HL-60 (cell line): Measurements from ENCODE around the gene ASCC3.

Source experiments
- DNase-seq, 2 experiments: peaks; one replicate each; pipeline ENCODE4 v3.0.0-alpha.2; 2010 to 2020; ENCODE audit warnings: low read depth in 1 of 2, low spot score in 1 of 2
- H3K27ac ChIP-seq: fragments of 250-450 bp; sonication (Bioruptor Pico); replicated peaks from 2 replicates; pipeline ENCODE4 v1.5.1; 2020; ENCODE audit warnings: mild to moderate bottlenecking, moderate library complexity
- H3K27me3 ChIP-seq: fragments of 250-450 bp; sonication (Bioruptor Pico); 2 replicates; pipeline ENCODE4 v1.5.1; 2021; ENCODE audit warnings: mild to moderate bottlenecking, moderate library complexity; ENCODE audit not compliant: insufficient read depth, poor library complexity, severe bottlenecking
- H3K4me3 ChIP-seq: replicated peaks from 2 replicates; pipeline ENCODE4 v1.5.1; 2011; ENCODE audit warnings: mild to moderate bottlenecking, control low read depth, low read length; ENCODE audit not compliant: insufficient read depth
- GABPA ChIP-seq: IDR thresholded peaks from 2 replicates; pipeline ENCODE4 v1.6.1; 2012; ENCODE audit warnings: low read depth
- POLR2AphosphoS5 ChIP-seq: IDR thresholded peaks from 2 replicates; pipeline ENCODE4 v1.6.1; 2012; ENCODE audit warnings: low read depth
- SPI1 ChIP-seq: IDR thresholded peaks from 2 replicates; pipeline ENCODE4 v1.6.1; 2012; ENCODE audit warnings: low read depth, mild to moderate bottlenecking, borderline replicate concordance
- TF ChIP-seq, protein P1 (sequence below): IDR thresholded peaks from 2 replicates; pipeline ENCODE4 v1.6.1; 2012; ENCODE audit warnings: low read depth; ENCODE audit not compliant: insufficient replicate concordance
- TF ChIP-seq, protein P2 (sequence below): IDR thresholded peaks from one replicate; pipeline ENCODE4 v1.5.1; 2011; ENCODE audit warnings: low read length, control low read depth, inconsistent platforms; ENCODE audit not compliant: insufficient read depth

The ASCC3 gene

DNA sequence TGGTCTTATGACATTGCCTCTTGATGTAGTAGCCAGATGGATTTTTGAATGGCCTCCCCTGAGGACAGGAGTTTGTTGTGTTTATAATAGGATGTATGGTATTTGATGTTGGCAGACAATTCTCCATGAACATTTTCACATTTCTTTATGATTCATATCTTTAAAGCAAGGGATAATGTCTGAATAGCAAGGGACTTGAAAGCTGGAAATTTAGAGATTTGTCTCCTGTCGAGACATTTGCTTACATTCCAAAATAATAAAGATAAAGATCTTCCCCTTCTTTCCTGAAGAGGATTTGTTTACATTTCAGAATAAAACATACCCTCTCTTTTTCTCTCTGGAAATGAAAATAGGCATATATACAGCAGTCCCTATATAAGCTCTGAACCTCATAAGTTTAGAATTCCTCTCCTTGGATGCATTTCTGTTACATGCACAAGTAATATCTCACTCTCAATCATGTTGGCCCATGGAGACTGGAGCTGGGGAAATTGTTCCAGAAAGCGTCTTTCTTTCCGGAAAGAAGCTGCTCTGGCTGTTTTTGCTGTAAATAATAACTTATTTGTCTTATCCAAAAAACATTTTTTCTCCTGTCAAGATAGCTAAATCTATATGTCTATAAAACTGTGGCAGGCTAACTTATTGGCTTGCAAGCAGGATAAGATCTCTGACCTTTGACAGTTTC is 42.5 kb upstream of the ASCC3 start:
- H3K27me3 ChIP-seq, result no peaks in the 10 kb centered on the region
- TF ChIP-seq SPI1 (no peak), POLR2AphosphoS5 (no peak), GABPA (no peak)
- TF ChIP-seq, protein P1, sequence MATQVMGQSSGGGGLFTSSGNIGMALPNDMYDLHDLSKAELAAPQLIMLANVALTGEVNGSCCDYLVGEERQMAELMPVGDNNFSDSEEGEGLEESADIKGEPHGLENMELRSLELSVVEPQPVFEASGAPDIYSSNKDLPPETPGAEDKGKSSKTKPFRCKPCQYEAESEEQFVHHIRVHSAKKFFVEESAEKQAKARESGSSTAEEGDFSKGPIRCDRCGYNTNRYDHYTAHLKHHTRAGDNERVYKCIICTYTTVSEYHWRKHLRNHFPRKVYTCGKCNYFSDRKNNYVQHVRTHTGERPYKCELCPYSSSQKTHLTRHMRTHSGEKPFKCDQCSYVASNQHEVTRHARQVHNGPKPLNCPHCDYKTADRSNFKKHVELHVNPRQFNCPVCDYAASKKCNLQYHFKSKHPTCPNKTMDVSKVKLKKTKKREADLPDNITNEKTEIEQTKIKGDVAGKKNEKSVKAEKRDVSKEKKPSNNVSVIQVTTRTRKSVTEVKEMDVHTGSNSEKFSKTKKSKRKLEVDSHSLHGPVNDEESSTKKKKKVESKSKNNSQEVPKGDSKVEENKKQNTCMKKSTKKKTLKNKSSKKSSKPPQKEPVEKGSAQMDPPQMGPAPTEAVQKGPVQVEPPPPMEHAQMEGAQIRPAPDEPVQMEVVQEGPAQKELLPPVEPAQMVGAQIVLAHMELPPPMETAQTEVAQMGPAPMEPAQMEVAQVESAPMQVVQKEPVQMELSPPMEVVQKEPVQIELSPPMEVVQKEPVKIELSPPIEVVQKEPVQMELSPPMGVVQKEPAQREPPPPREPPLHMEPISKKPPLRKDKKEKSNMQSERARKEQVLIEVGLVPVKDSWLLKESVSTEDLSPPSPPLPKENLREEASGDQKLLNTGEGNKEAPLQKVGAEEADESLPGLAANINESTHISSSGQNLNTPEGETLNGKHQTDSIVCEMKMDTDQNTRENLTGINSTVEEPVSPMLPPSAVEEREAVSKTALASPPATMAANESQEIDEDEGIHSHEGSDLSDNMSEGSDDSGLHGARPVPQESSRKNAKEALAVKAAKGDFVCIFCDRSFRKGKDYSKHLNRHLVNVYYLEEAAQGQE, result no peak
- TF ChIP-seq, protein P2, sequence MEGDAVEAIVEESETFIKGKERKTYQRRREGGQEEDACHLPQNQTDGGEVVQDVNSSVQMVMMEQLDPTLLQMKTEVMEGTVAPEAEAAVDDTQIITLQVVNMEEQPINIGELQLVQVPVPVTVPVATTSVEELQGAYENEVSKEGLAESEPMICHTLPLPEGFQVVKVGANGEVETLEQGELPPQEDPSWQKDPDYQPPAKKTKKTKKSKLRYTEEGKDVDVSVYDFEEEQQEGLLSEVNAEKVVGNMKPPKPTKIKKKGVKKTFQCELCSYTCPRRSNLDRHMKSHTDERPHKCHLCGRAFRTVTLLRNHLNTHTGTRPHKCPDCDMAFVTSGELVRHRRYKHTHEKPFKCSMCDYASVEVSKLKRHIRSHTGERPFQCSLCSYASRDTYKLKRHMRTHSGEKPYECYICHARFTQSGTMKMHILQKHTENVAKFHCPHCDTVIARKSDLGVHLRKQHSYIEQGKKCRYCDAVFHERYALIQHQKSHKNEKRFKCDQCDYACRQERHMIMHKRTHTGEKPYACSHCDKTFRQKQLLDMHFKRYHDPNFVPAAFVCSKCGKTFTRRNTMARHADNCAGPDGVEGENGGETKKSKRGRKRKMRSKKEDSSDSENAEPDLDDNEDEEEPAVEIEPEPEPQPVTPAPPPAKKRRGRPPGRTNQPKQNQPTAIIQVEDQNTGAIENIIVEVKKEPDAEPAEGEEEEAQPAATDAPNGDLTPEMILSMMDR, result no peak
- no peak overlapping the region for H3K4me3 ChIP-seq
- no peak overlapping the region for H3K27ac ChIP-seq
- DNase-seq, result no peak

DNA sequence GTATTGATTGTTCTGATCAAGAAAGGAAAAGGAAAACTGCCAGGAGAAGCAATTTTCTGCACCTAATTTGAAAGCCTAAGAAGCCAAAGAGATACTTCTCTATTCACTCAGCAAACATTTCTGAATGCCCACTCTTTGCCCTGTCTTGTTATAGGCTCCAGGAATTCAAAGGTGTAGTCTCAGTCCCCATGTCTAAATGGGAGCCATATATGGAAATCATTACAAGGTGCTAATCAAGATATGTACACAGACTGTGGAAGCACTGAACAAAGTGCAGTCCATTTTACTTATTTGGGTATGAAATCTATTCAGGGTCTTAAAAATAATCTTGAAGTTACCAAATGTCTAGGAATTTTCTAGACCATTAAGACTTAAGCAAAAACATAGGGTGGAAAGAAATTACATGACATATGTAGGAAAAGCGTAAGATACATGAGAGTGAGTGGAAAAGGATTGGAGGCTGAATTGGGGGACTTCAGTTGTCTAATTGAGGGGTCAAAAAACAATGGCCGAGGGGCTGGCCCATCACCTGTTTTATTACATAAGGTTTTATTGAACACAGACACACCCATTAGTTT is 39.0 kb upstream of the ASCC3 start:
- TF ChIP-seq GABPA, result no peak
- TF ChIP-seq, protein P2, result no peak
- TF ChIP-seq POLR2AphosphoS5, result no peak
- DNase-seq, result no peak
- Histone ChIP-seq H3K4me3 (no peak overlapping the region), H3K27me3 (no peaks in the 10 kb centered on the region), H3K27ac (no peak overlapping the region)

DNA sequence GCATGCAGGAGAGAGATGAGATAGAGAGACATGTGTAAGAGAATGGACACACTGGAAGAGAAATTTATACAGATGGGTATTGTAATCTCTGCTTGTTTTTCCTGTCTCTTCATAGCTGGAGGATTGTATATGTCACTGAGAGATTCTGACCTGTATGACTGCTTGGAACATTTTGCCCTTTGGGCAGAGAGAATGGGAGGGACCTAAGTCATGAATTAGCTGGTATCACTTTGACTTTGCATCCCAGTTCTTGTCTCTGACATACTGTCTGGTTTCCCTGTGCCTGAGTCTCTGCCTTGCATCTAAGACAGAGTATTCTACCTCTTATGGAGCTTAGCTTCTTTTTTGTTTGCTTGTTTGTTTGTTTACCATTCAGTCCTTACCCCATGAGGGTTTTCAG is 37.0 kb upstream of the ASCC3 start:
- Histone ChIP-seq H3K4me3 (no peak overlapping the region), H3K27me3 (no peaks in the 10 kb centered on the region), H3K27ac (no peak overlapping the region)
- no peak for DNase-seq
- TF ChIP-seq, protein P1, result no peak
- TF ChIP-seq GABPA (no peak), POLR2AphosphoS5 (no peak), SPI1 (no peak)
- TF ChIP-seq, protein P2, result no peak
